SK-N-SH (cell line): ENCODE results near the gene CD6.

Source experiments
- CTCF ChIP-seq: fragments of 200-600 bp; sonication (generic); IDR thresholded peaks from 2 replicates; pipeline ENCODE4 v1.6.1; 2017; ENCODE audit warnings: antibody characterized with exemption, mild to moderate bottlenecking, moderate library complexity
- IRF3 ChIP-seq: fragments of 150-350 bp; IDR thresholded peaks from 2 replicates; pipeline ENCODE4 v1.6.1; 2016; ENCODE audit warnings: mild to moderate bottlenecking, low read depth, low read length
- POLR2AphosphoS5 ChIP-seq: IDR thresholded peaks from 2 replicates; pipeline ENCODE4 v1.6.1; 2012; ENCODE audit warnings: low read depth, low read length
- RAD21 ChIP-seq: IDR thresholded peaks from 2 replicates; pipeline ENCODE4 v1.6.1; 2012; ENCODE audit warnings: mild to moderate bottlenecking, low read length
- REST ChIP-seq: IDR thresholded peaks from 2 replicates; pipeline ENCODE4 v1.6.1; 2012; ENCODE audit warnings: mild to moderate bottlenecking, low read depth, low read length, moderate library complexity
- USF1 ChIP-seq: IDR thresholded peaks from 2 replicates; pipeline ENCODE4 v1.4.0; 2012; ENCODE audit warnings: low read depth, borderline replicate concordance

GRCh38 chr11:60973699-60974098 is 2.2 kb downstream of the CD6 start:
- TF ChIP-seq CTCF = no peak
- TF ChIP-seq IRF3 = no peak
- no peak for TF ChIP-seq POLR2AphosphoS5
- TF ChIP-seq RAD21 = no peak
- no peak for TF ChIP-seq REST
- no peak for TF ChIP-seq USF1
